Astrocyte (in vitro differentiated cells and primary cell): ENCODE results near the gene ZBTB37. TPM values are rescaled to one million over a fixed set of nuclear protein-coding genes. Genes with fewer than 3 reads are reported as not detected.
"Not testable (repeated sequence)": the region's sequence is repeated elsewhere in the genome, so short reads cannot be mapped to it uniquely, and the experiment has no call there.

Experiments used
- DNase-seq: peaks from one replicate; pipeline ENCODE4 v3.0.0-alpha.2; 2010; ENCODE audit warnings: low read depth
- FAIRE-seq: peaks from 2 replicates; lab custom pipeline; 2011; peaks lifted over from hg19 to GRCh38; lab: Jason Lieb, UNC
- H2AFZ ChIP-seq: 2 replicates; pipeline ENCODE4 v1.6.0; 2012; ENCODE audit warnings: low read depth, low read length, inconsistent platforms
- H3K27ac ChIP-seq: 2 replicates; pipeline ENCODE4 v1.5.1; 2011; ENCODE audit warnings: low read depth, low read length, inconsistent platforms
- H3K27me3 ChIP-seq: 2 replicates; pipeline ENCODE4 v1.6.0; 2011; ENCODE audit warnings: low read length, inconsistent platforms; ENCODE audit not compliant: insufficient read depth
- H3K36me3 ChIP-seq: 2 replicates; pipeline ENCODE4 v1.5.1; 2011; ENCODE audit warnings: low read length, inconsistent platforms; ENCODE audit not compliant: insufficient read depth
- H3K4me1 ChIP-seq: 2 replicates; pipeline ENCODE4 v1.5.1; 2011; ENCODE audit warnings: low read length, inconsistent platforms; ENCODE audit not compliant: insufficient read depth
- H3K4me2 ChIP-seq: 2 replicates; pipeline ENCODE4 v1.6.0; 2012; ENCODE audit warnings: low read length, inconsistent platforms
- H3K4me3 ChIP-seq: 2 replicates; pipeline ENCODE4 v1.5.1; 2011; ENCODE audit warnings: low read depth, mild to moderate bottlenecking, low read length, inconsistent platforms; ENCODE audit not compliant: insufficient read depth
- H3K79me2 ChIP-seq: 2 replicates; pipeline ENCODE4 v1.6.0; 2012; ENCODE audit warnings: mild to moderate bottlenecking, low read length, inconsistent platforms; ENCODE audit not compliant: insufficient read depth
- H3K9ac ChIP-seq: 2 replicates; pipeline ENCODE4 v1.6.0; 2012; ENCODE audit warnings: mild to moderate bottlenecking, low read length, inconsistent platforms
- H3K9me3 ChIP-seq: 2 replicates; pipeline ENCODE4 v1.5.1; 2012; ENCODE audit warnings: low read depth, mild to moderate bottlenecking, low read length, inconsistent platforms; ENCODE audit not compliant: insufficient read depth
- H4K20me1 ChIP-seq: 2 replicates; pipeline ENCODE4 v1.6.0; 2012; ENCODE audit warnings: low read length, inconsistent platforms; ENCODE audit not compliant: insufficient read depth
- H3K27ac Mint-ChIP-seq: one replicate; pipeline ENCODE4 v1.8.0; 2021; ENCODE audit warnings: mild to moderate bottlenecking, mixed read lengths; ENCODE audit not compliant: unreplicated experiment
- H3K27me3 Mint-ChIP-seq: one replicate; pipeline ENCODE4 v1.8.0; 2021; ENCODE audit warnings: low read depth, mixed read lengths; ENCODE audit not compliant: unreplicated experiment
- H3K36me3 Mint-ChIP-seq: one replicate; pipeline ENCODE4 v1.8.0; 2021; ENCODE audit warnings: low read depth, mixed read lengths; ENCODE audit not compliant: unreplicated experiment
- H3K4me1 Mint-ChIP-seq: one replicate; pipeline ENCODE4 v1.8.0; 2021; ENCODE audit warnings: low read depth, mixed read lengths; ENCODE audit not compliant: unreplicated experiment
- H3K4me3 Mint-ChIP-seq: one replicate; pipeline ENCODE4 v1.8.0; 2021; ENCODE audit warnings: mild to moderate bottlenecking, moderate library complexity, mixed read lengths; ENCODE audit not compliant: unreplicated experiment
- H3K9me3 Mint-ChIP-seq: one replicate; pipeline ENCODE4 v1.8.0; 2021; ENCODE audit warnings: mild to moderate bottlenecking, mixed read lengths; ENCODE audit not compliant: unreplicated experiment
- EZH2 ChIP-seq: IDR thresholded peaks from 2 replicates; pipeline ENCODE4 v1.6.1; 2012; ENCODE audit warnings: mild to moderate bottlenecking, low read length, inconsistent platforms; ENCODE audit not compliant: insufficient read depth
- total RNA-seq: library from RNA; stranded (reverse); gene quantifications from 2 replicates; pipeline ENCODE4 v1.2.1, GENCODE V29; 2021
- TF ChIP-seq, protein P1 (sequence below): IDR thresholded peaks from 2 replicates; pipeline ENCODE4 v1.5.1; 2011; ENCODE audit warnings: low read depth, mild to moderate bottlenecking, inconsistent platforms, low read length, moderate library complexity; ENCODE audit not compliant: insufficient read depth

The ZBTB37 gene
- total RNA-seq, 1 donor from 2014 or later: 10.7 TPM

DNA sequence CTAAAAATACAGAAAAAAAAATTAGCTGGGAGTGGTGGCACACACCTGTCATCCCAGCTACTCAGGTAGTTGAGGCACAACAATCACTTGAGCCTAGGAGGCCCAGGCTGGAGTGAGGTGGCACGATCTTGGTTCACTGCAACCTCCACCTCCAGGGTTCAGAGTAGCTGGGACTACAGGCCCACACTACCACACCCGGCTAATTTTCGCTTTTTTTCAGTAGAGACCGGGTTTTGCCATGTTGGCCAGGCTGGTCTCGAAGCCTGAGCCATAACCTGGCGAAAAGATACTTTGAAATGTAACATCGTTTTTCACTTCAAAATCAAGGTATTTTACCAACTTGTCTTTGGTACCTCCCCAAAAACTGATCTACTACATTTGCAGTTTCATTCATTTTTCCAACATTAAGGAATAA lies 6.4 kb upstream of the ZBTB37 start:
- peak overlapping the region; percentile 74 for H3K4me3 Mint-ChIP-seq
- no peak overlapping the region for H3K27ac ChIP-seq
- peaks cover 6% of the 10 kb centered on the region for H3K4me1 ChIP-seq
- TF ChIP-seq, protein P1, sequence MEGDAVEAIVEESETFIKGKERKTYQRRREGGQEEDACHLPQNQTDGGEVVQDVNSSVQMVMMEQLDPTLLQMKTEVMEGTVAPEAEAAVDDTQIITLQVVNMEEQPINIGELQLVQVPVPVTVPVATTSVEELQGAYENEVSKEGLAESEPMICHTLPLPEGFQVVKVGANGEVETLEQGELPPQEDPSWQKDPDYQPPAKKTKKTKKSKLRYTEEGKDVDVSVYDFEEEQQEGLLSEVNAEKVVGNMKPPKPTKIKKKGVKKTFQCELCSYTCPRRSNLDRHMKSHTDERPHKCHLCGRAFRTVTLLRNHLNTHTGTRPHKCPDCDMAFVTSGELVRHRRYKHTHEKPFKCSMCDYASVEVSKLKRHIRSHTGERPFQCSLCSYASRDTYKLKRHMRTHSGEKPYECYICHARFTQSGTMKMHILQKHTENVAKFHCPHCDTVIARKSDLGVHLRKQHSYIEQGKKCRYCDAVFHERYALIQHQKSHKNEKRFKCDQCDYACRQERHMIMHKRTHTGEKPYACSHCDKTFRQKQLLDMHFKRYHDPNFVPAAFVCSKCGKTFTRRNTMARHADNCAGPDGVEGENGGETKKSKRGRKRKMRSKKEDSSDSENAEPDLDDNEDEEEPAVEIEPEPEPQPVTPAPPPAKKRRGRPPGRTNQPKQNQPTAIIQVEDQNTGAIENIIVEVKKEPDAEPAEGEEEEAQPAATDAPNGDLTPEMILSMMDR: no peak
- no peak for TF ChIP-seq EZH2
- H3K27me3 Mint-ChIP-seq: no peaks in the 10 kb centered on the region
- H3K4me1 Mint-ChIP-seq: peaks cover 24% of the 10 kb centered on the region
- no peak overlapping the region for H3K4me2 ChIP-seq
- peaks cover 32% of the 10 kb centered on the region for H3K79me2 ChIP-seq
- H3K9me3 Mint-ChIP-seq: no peaks in the 10 kb centered on the region
- H3K9me3 ChIP-seq: no peaks in the 10 kb centered on the region
- H2AFZ ChIP-seq: no peak overlapping the region
- H3K9ac ChIP-seq: no peak overlapping the region
- H3K36me3 Mint-ChIP-seq: peaks cover 33% of the 10 kb centered on the region
- peak overlapping the region; percentile 75 for H3K27ac Mint-ChIP-seq
- no peaks in the 10 kb centered on the region for H3K27me3 ChIP-seq
- H3K4me3 ChIP-seq: no peak overlapping the region
- no peak for FAIRE-seq
- H3K36me3 ChIP-seq: peaks cover 47% of the 10 kb centered on the region
- no peak for DNase-seq
- H4K20me1 ChIP-seq: peaks cover 56% of the 10 kb centered on the region

DNA sequence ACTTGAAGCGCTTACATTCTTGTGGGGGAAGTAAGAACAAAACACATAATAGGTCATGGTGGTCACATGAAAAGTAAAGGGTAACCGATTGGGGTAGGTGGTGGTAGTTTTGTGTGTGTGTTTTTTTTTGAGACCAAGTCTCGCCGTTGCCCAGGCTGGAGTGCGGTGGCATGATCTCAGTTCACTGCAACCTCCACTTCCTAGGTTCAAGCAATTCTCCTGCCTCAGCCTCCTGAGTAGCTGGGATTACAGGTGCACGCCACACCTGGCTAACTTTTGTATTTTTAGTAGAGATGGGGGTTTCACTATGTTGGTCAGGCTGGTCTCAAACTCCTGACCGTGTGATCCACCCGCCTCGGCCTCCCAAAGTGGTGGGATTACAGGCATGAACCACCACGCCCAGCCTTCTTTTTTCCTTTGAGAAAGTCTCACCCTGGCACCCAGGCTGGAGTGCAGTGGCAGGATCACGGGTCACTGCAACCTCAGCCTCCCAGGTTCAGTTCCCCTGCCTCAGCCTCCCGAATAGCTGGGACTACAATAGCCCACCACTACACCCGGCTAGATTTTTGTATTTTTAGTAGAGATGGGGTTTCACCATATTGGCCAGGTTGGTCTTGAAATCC lies 5.9 kb upstream of the ZBTB37 start:
- DNase-seq, H2AFZ ChIP-seq, H3K9me3 ChIP-seq, H3K4me3 ChIP-seq, H3K27me3 Mint-ChIP-seq, H3K4me2 ChIP-seq, FAIRE-seq, H3K27me3 ChIP-seq, H3K27ac ChIP-seq, H3K4me1 ChIP-seq, H3K9me3 Mint-ChIP-seq, H3K9ac ChIP-seq: not testable (repeated sequence)
- H3K4me3 Mint-ChIP-seq: peak overlapping the region; percentile 74
- H3K27ac Mint-ChIP-seq: peak overlapping the region; percentile 75
- peaks cover 24% of the 10 kb centered on the region for H3K4me1 Mint-ChIP-seq
- Histone ChIP-seq H4K20me1 (peaks cover 58% of the 10 kb centered on the region), H3K36me3 (peaks cover 45% of the 10 kb centered on the region), H3K79me2 (peaks cover 38% of the 10 kb centered on the region)
- peaks cover 37% of the 10 kb centered on the region for H3K36me3 Mint-ChIP-seq

DNA sequence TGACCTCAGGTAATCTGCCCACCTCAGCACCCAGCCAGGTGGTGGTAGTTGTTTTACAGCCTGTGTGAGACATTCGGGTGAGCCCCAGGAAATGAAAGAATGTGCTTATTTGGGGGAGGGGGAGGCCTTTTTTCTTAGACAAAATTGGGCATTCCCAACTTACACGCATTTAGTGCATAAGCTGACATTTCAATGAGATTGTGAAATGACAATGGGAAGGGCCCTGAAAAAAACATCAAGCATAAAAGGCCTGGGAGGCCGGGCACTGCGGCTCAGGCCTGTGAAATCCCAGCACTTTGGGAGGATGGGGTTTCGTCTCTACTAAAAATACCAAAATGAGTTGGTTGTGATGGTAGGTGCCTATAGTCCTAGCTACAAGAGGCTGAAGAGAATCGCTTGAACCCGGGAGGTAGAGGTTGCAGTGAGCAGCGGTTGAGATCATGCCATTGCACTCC lies 5.4 kb upstream of the ZBTB37 start:
- peak overlapping the region; percentile 99 for H3K4me3 Mint-ChIP-seq
- Histone ChIP-seq H3K27ac (no peak overlapping the region), H3K36me3 (peaks cover 45% of the 10 kb centered on the region), H4K20me1 (peaks cover 63% of the 10 kb centered on the region), H3K9me3 (no peaks in the 10 kb centered on the region), H3K27me3 (no peaks in the 10 kb centered on the region), H3K4me1 (peaks cover 6% of the 10 kb centered on the region), H2AFZ (no peak overlapping the region), H3K4me3 (no peak overlapping the region), H3K79me2 (peaks cover 43% of the 10 kb centered on the region), H3K9ac (peak overlapping the region; percentile 4), H3K4me2 (peak overlapping the region; percentile 87)
- FAIRE-seq (no peak), DNase-seq (no peak)
- peaks cover 22% of the 10 kb centered on the region for H3K4me1 Mint-ChIP-seq
- no peaks in the 10 kb centered on the region for H3K27me3 Mint-ChIP-seq
- H3K27ac Mint-ChIP-seq: peak overlapping the region; percentile 12
- H3K36me3 Mint-ChIP-seq: peaks cover 42% of the 10 kb centered on the region
- no peaks in the 10 kb centered on the region for H3K9me3 Mint-ChIP-seq
- TF ChIP-seq EZH2: no peak
- TF ChIP-seq, protein P1: no peak
